ENCODE results near the gene COP1. TPM values are rescaled to one million over a fixed set of nuclear protein-coding genes. Genes with fewer than 3 reads are reported as not detected.

The COP1 gene
- total and polyA plus RNA-seq, 2 of the 13 experiments (the other 11 are each of a cell fraction or from before 2014, with no cell fraction given) = 20.5 to 51.3 TPM

DNA sequence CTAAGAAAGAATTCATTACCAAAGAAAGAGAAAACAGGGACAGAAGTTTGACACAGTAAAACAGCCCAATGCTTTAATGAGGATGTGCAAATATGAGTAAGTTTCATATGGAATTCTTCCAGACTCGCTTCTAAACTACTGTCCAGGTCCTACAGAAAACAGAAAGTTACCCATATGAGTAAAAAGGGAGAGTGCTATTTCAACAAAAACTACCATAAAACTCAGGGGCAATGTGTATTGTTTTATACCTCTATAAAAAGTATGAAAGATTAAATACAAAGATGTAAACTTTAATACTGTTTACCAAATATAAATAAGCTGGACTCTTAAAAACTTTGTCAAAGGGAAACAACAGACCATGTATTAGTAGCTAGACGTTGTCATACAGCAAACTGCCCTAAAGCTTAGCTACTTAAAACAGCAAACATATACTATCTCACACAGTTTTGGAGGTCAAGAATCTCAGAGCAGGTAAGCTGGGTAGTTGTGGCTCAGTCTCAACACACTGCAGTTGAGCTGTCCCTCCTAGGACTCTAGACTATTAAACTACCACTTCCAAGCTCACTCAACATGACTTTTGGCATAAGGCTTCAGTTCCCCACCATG is 174.9 kb downstream of the COP1 start:
- Histone ChIP-seq H3K27ac (ENCODE audit: extremely low read length, insufficient read depth, low read length) (no peak overlapping the region), H3K4me2 (ENCODE audit: low read depth, low read length) (no peak overlapping the region), H3K27me3 (ENCODE audit: control insufficient read depth in 1 of 2, insufficient read depth in 2 of 2, low read length in 2 of 2) (no peaks in the 10 kb centered on the region), H3K4me3 (replicated peaks in 1 of 3; ENCODE audit: insufficient read depth in 1 of 3, low read depth in 2 of 3, low read length in 3 of 3) (no peak overlapping the region), H4K20me1 (ENCODE audit: insufficient read depth, low read length) (no peaks in the 10 kb centered on the region), H3K9ac (ENCODE audit: insufficient read depth, low read depth, low read length) (no peak overlapping the region), H2AFZ (ENCODE audit: low read length) (no peak overlapping the region), H3K9me3 (ENCODE audit: low read length) (no peaks in the 10 kb centered on the region), H3K36me3 (replicated peaks in 1 of 2; ENCODE audit: control insufficient read depth in 1 of 2, insufficient read depth in 2 of 2, low read length in 2 of 2) (peaks cover 2 to 7% of the 10 kb centered on the region in 2 experiments; a peak in 2 of 5 replicates), H3K4me1 (ENCODE audit: insufficient read depth, low read length) (no peaks in the 10 kb centered on the region), H3K79me2 (ENCODE audit: insufficient read depth, low read length) (no peaks in the 10 kb centered on the region)
- DNase-seq (ENCODE audit: low spot score) (no peak), FAIRE-seq (no peak), ATAC-seq (no peak)
- TF ChIP-seq PTBP1 (IDR thresholded peaks at IDR 0.05; ENCODE audit: low read depth, low read length, poor library complexity, severe bottlenecking) = no peak
- TF ChIP-seq CREM (IDR thresholded peaks at IDR 0.05) = no peak
- TF ChIP-seq CREM (CRISPR knock-in tag; IDR thresholded peaks at IDR 0.05) = no peak
- TF ChIP-seq, protein P1, sequence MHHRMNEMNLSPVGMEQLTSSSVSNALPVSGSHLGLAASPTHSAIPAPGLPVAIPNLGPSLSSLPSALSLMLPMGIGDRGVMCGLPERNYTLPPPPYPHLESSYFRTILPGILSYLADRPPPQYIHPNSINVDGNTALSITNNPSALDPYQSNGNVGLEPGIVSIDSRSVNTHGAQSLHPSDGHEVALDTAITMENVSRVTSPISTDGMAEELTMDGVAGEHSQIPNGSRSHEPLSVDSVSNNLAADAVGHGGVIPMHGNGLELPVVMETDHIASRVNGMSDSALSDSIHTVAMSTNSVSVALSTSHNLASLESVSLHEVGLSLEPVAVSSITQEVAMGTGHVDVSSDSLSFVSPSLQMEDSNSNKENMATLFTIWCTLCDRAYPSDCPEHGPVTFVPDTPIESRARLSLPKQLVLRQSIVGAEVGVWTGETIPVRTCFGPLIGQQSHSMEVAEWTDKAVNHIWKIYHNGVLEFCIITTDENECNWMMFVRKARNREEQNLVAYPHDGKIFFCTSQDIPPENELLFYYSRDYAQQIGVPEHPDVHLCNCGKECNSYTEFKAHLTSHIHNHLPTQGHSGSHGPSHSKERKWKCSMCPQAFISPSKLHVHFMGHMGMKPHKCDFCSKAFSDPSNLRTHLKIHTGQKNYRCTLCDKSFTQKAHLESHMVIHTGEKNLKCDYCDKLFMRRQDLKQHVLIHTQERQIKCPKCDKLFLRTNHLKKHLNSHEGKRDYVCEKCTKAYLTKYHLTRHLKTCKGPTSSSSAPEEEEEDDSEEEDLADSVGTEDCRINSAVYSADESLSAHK (CRISPR knock-in tag; IDR thresholded peaks at IDR 0.05; ENCODE audit: borderline replicate concordance) = no peak
- no peak for TF ChIP-seq DNMT3B (CRISPR knock-in tag; conservative IDR thresholded peaks at IDR 0.05)
- TF ChIP-seq, protein P2, sequence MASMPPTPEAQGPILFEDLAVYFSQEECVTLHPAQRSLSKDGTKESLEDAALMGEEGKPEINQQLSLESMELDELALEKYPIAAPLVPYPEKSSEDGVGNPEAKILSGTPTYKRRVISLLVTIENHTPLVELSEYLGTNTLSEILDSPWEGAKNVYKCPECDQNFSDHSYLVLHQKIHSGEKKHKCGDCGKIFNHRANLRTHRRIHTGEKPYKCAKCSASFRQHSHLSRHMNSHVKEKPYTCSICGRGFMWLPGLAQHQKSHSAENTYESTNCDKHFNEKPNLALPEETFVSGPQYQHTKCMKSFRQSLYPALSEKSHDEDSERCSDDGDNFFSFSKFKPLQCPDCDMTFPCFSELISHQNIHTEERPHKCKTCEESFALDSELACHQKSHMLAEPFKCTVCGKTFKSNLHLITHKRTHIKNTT (CRISPR knock-in tag; IDR thresholded peaks at IDR 0.05) = no peak
- TF ChIP-seq, protein P3, sequence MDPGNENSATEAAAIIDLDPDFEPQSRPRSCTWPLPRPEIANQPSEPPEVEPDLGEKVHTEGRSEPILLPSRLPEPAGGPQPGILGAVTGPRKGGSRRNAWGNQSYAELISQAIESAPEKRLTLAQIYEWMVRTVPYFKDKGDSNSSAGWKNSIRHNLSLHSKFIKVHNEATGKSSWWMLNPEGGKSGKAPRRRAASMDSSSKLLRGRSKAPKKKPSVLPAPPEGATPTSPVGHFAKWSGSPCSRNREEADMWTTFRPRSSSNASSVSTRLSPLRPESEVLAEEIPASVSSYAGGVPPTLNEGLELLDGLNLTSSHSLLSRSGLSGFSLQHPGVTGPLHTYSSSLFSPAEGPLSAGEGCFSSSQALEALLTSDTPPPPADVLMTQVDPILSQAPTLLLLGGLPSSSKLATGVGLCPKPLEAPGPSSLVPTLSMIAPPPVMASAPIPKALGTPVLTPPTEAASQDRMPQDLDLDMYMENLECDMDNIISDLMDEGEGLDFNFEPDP (CRISPR knock-in tag; conservative IDR thresholded peaks at IDR 0.05) = no peak
- no peak for TF ChIP-seq SMC3 (IDR thresholded peaks at IDR 0.05; ENCODE audit: low read length)
- TF ChIP-seq CHD2 (IDR thresholded peaks at IDR 0.05; ENCODE audit: low read depth, low read length) = no peak
- TF ChIP-seq BORCS8-MEF2B (CRISPR knock-in tag; IDR thresholded peaks at IDR 0.05) = no peak
- no peak for TF ChIP-seq GABPB1 (CRISPR knock-in tag; IDR thresholded peaks at IDR 0.05)
- TF ChIP-seq GATAD2A (CRISPR knock-in tag; IDR thresholded peaks at IDR 0.05) = no peak
- TF ChIP-seq, protein P4, sequence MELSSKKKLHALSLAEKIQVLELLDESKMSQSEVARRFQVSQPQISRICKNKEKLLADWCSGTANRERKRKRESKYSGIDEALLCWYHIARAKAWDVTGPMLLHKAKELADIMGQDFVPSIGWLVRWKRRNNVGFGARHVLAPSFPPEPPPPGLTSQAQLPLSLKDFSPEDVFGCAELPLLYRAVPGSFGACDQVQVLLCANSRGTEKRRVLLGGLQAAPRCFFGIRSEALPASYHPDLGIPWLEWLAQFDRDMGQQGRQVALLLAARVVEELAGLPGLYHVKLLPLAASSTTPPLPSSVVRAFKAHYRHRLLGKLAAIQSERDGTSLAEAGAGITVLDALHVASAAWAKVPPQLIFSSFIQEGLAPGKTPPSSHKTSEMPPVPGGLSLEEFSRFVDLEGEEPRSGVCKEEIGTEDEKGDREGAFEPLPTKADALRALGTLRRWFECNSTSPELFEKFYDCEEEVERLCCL (CRISPR knock-in tag; IDR thresholded peaks at IDR 0.05; ENCODE audit: borderline replicate concordance) = no peak
- no peak for TF ChIP-seq ZNF30 (CRISPR knock-in tag; IDR thresholded peaks at IDR 0.05)
- TF ChIP-seq ZNF543 (CRISPR knock-in tag; IDR thresholded peaks at IDR 0.05) = no peak
- TF ChIP-seq KAT8 (CRISPR knock-in tag; IDR thresholded peaks at IDR 0.05) = no peak
- no peak for TF ChIP-seq RBFOX2 (IDR thresholded peaks at IDR 0.05; ENCODE audit: low read depth, low read length)
- TF ChIP-seq HNF4A (CRISPR knock-in tag; IDR thresholded peaks at IDR 0.05) = no peak
- no peak for TF ChIP-seq ZNF263 (CRISPR knock-in tag; IDR thresholded peaks at IDR 0.05)
- TF ChIP-seq, protein P5, sequence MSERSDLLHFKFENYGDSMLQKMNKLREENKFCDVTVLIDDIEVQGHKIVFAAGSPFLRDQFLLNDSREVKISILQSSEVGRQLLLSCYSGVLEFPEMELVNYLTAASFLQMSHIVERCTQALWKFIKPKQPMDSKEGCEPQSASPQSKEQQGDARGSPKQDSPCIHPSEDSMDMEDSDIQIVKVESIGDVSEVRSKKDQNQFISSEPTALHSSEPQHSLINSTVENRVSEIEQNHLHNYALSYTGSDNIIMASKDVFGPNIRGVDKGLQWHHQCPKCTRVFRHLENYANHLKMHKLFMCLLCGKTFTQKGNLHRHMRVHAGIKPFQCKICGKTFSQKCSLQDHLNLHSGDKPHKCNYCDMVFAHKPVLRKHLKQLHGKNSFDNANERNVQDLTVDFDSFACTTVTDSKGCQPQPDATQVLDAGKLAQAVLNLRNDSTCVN (CRISPR knock-in tag; IDR thresholded peaks at IDR 0.05; ENCODE audit: borderline replicate concordance) = no peak
- CTCF ChIA-PET (ENCODE audit: low intra/inter-chr PET ratio, low total read pairs) = no interaction called here
- intact Hi-C loops (cut with micrococcal nuclease; ENCODE audit: unreplicated experiment) (no loop called here), in situ Hi-C loops (cut with HindIII; ENCODE audit: extremely low pct_ligation_motif_present, low pct_unique_long_range_greater_than_20kb) (no loop called here)
- POLR2A ChIA-PET = no interaction called here
- WGBS (ENCODE audit: low lambda C conversion rate) = 96% methylated on average over 2 of the region's 2 CpGs
- no TSS peak for BruUV-seq (replicated peaks)

Measured in HepG2 (cell line).